BE2C (cell line): ENCODE measurements around the gene ELANE.
"Not testable (repeated sequence)": the region's sequence is repeated elsewhere in the genome, so short reads cannot be mapped to it uniquely, and the experiment has no call there.

Experiments used
- DNase-seq: peaks from one replicate; pipeline ENCODE4 v3.0.0-alpha.2; 2020
- H3K27me3 ChIP-seq: fragments of 250-450 bp; sonication (Bioruptor Pico); 2 replicates; pipeline ENCODE4 v1.5.1; 2020; ENCODE audit warnings: mild to moderate bottlenecking
- H3K36me3 ChIP-seq: fragments of 250-450 bp; sonication (Bioruptor Pico); 2 replicates; pipeline ENCODE4 v1.5.1; 2020; ENCODE audit warnings: mild to moderate bottlenecking
- H3K4me1 ChIP-seq: fragments of 250-450 bp; sonication (Bioruptor Pico); 2 replicates; pipeline ENCODE4 v1.5.1; 2020
- H3K4me3 ChIP-seq: 2 replicates; pipeline ENCODE4 v1.5.1; 2011; ENCODE audit warnings: low read depth, low read length
- H3K9me3 ChIP-seq: fragments of 250-450 bp; sonication (Bioruptor Pico); 2 replicates; pipeline ENCODE4 v1.5.1; 2020
- CTCF ChIP-seq: IDR thresholded peaks from 2 replicates; pipeline ENCODE4 v1.5.1; 2012; ENCODE audit warnings: mild to moderate bottlenecking, low read depth, low read length

The ELANE gene

DNA sequence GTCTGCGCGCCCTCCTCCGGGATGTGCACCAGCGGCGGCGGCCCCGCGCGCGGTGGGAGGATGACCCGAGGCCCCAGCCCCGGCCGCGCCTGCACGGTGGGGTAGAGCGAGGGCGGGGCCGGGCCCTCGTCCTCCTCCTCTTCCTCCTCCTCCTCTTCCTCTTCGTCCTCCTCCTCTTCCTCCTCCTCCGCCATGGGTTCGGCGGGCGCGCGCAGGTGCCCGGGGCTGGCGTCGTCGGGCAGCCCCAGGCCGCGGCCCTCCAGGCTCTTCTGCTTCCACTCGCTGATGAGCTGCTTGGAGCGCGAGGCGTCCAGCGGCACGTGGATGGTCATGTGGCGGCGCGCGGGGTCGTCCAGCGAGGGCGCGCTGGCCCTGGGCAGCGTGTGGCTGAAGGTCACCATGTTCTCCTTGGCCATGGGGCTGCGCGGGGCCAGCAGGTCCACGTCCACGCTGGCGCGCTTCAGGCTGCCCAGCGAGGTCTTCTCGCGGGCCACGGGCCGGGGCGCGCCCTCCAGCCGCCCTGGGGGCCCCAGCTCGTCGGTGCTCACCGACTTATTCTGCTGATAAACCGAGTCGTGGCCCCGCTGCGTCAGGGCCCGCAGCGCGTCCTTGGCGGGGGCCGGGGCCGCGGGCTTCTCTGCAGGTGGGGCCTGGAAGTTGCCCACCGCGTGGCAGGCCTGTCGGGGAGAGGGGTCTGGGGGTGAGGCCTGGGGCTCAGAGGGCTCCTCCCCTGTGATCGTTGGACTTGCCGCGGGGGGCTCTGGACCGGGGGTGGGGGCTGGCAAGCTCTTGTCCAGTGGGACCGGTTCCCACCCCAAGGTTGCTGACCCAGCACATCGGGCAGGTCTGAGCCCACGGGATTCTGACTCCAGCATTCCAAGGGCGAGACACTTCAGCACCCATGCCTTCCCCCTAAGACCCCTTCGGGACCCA is 38.6 kb upstream of the ELANE start:
- Histone ChIP-seq H3K36me3 (peaks cover 63% of the 10 kb centered on the region), H3K27me3 (no peaks in the 10 kb centered on the region), H3K4me3 (no peak overlapping the region), H3K4me1 (no peaks in the 10 kb centered on the region), H3K9me3 (no peaks in the 10 kb centered on the region)
- no peak for DNase-seq
- TF ChIP-seq CTCF: no peak

GRCh38 chr19:814152-815078 is 37.7 kb upstream of the ELANE start:
- Histone ChIP-seq H3K4me3 (no peak overlapping the region), H3K9me3 (no peaks in the 10 kb centered on the region), H3K36me3 (peaks cover 54% of the 10 kb centered on the region), H3K27me3 (no peaks in the 10 kb centered on the region), H3K4me1 (no peaks in the 10 kb centered on the region)
- no peak for TF ChIP-seq CTCF
- no peak for DNase-seq

GRCh38 chr19:815079-815774 is 36.9 kb upstream of the ELANE start:
- H3K27me3 ChIP-seq: no peaks in the 10 kb centered on the region
- H3K4me3 ChIP-seq: no peak overlapping the region
- no peak for DNase-seq
- TF ChIP-seq CTCF: no peak
- H3K36me3 ChIP-seq: peaks cover 45% of the 10 kb centered on the region
- no peaks in the 10 kb centered on the region for H3K4me1 ChIP-seq
- no peaks in the 10 kb centered on the region for H3K9me3 ChIP-seq

- DNase-seq: no peak
- peaks cover 38% of the 10 kb centered on the region for H3K36me3 ChIP-seq
- H3K27me3 ChIP-seq: no peaks in the 10 kb centered on the region
- H3K4me1 ChIP-seq: no peaks in the 10 kb centered on the region
- no peak for TF ChIP-seq CTCF
- no peaks in the 10 kb centered on the region for H3K9me3 ChIP-seq
- H3K4me3 ChIP-seq: no peak overlapping the region
These were observed 36.2 kb upstream of the ELANE start for GRCh38 chr19:815775-816499.

- Histone ChIP-seq H3K9me3 (no peaks in the 10 kb centered on the region), H3K4me3 (no peak overlapping the region), H3K36me3 (peaks cover 33% of the 10 kb centered on the region), H3K27me3 (peaks cover 3% of the 10 kb centered on the region; the same call in 1 of the 2 replicates), H3K4me1 (no peaks in the 10 kb centered on the region)
- TF ChIP-seq CTCF: no peak
- DNase-seq: no peak
These were observed 35.6 kb upstream of the ELANE start for GRCh38 chr19:816500-816857.

- not testable (repeated sequence) for H3K36me3 ChIP-seq, H3K9me3 ChIP-seq, H3K4me1 ChIP-seq, H3K27me3 ChIP-seq, DNase-seq, H3K4me3 ChIP-seq
These were observed 31.9 kb upstream of the ELANE start for GRCh38 chr19:820212-820611.
